ENCODE measurements around the gene SKI. TPM values are rescaled to one million over a fixed set of nuclear protein-coding genes. Genes with fewer than 3 reads are reported as not detected.

Gene SKI
- total and polyA plus RNA-seq, 2 donors (not counting 1 experiment from before 2014, with no cell fraction given): 14.9 to 74.9 TPM

DNA sequence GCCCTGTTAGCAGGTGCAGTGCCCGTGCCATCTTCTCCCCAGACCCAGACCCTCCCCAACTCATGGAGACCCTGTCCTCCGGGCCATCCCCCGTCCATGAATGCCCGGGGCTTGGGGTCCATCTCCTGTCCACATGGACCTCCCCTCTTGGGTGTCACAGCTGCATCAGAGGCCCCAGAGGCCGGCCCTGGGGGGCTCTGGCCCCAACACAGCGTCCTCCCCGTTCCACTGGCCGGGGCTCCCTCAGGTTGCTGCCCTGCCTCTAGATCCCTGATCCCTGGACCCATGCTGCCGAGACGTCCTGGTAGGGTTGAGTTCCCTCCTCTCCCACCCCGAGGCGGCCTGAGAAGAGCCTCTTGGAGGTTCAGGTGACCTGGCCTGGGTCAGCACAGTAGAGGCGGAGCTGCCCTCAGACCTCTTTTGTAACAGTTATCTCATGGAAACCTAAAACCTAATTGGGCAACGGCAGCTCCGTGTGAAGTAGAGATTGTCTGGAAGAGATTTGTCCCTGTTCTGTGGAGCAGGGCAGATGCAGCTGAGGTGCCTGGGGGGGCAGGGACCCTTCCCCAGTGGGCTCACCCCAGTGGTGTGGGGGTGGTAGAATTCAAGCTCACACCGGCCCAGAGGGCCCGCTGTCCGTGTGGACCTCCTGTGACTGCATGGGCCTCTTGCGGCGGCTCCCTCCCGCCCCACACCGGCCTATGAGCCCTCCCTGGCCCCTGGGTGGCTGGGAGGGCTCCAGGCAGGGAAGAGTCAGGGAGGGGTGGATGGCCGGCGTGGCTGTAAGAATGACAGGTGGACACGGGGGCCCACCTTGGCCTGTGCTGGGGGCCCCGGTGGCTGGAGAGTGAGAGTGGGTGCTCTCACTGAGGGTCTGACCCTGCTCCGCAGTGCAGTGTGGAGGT is 56.1 kb downstream of the SKI start:
- no peak overlapping the region for H3K4me3 Mint-ChIP-seq
- Histone ChIP-seq H3K9ac (ENCODE audit: low read length) (no peak overlapping the region), H3K27me3 (replicated peaks in 1 of 4; ENCODE audit: control extremely low read depth in 1 of 4, control insufficient read depth in 3 of 4, insufficient read depth in 4 of 4, low read length in 3 of 4) (no peaks in the 10 kb centered on the region), H2AFZ (ENCODE audit: insufficient read depth, low read depth, low read length, poor library complexity, severe bottlenecking) (no peak overlapping the region), H3K36me3 (replicated peaks in 1 of 2; ENCODE audit: control extremely low read depth in 1 of 2, control insufficient read depth in 1 of 2, extremely low read depth in 1 of 2, insufficient read depth in 2 of 2, low read length in 1 of 2) (peaks cover 0 to 7% of the 10 kb centered on the region in 2 experiments), H3K9me3 (ENCODE audit: control extremely low read depth in 1 of 3, control insufficient read depth in 2 of 3, insufficient read depth in 1 of 3, low read length in 2 of 3) (no peaks in the 10 kb centered on the region), H3K27ac (ENCODE audit: low read length in 2 of 2) (no peak overlapping the region), H3K79me2 (ENCODE audit: control insufficient read depth, insufficient read depth, low read length) (peaks cover 82% of the 10 kb centered on the region), H3K4me3 (ENCODE audit: control extremely low read depth in 1 of 5, extremely low read depth in 1 of 5, insufficient read depth in 1 of 5, low read depth in 2 of 5, low read length in 4 of 5) (no peak overlapping the region), H3K4me2 (replicated peaks; ENCODE audit: low read depth, low read length, poor library complexity, severe bottlenecking) (no peak overlapping the region), H4K20me1 (ENCODE audit: control insufficient read depth, insufficient read depth, low read length, poor library complexity, severe bottlenecking) (peaks cover 79% of the 10 kb centered on the region), H3K4me1 (ENCODE audit: control insufficient read depth in 2 of 2, insufficient read depth in 2 of 2, low read length in 2 of 2) (peaks cover 18 to 22% of the 10 kb centered on the region in 2 donors)
- WGBS (ENCODE audit: insufficient coverage): 95% methylated on average over 18 of the region's 27 CpGs
- TF ChIP-seq CTCF (IDR thresholded peaks at IDR 0.05) (no peak), EZH2 (IDR thresholded peaks at IDR 0.05; ENCODE audit: borderline replicate concordance, insufficient read depth, low read depth, low read length, poor library complexity, severe bottlenecking) (no peak)
- no peaks in the 10 kb centered on the region for H3K9me3 Mint-ChIP-seq (ENCODE audit: insufficient read depth)
- H3K27me3 Mint-ChIP-seq: no peaks in the 10 kb centered on the region
- CTCF ChIA-PET: interaction anchor here (1.1 kb wide), 1 partner anchor 12 kb away, joined by 4 read pairs; no protein-coding TSS in a partner anchor
- peaks cover 22% of the 10 kb centered on the region for H3K4me1 Mint-ChIP-seq
- POLR2A ChIA-PET: interaction anchor here (0.6 kb wide), 1 partner anchor 264 kb away, joined by 3 read pairs; no protein-coding TSS in a partner anchor
- DNase-seq (no peak), ATAC-seq (ENCODE audit: low read depth) (no peak)
- H3K27ac Mint-ChIP-seq: no peak overlapping the region
- intact Hi-C loops (cut with micrococcal nuclease): no loop called here

GRCh38 chr1:2284932-2285331 is 56.8 kb downstream of the SKI start:
- no peak overlapping the region for H2AFZ ChIP-seq (ENCODE audit: insufficient read depth, low read depth, low read length, poor library complexity, severe bottlenecking)
- H3K4me1 Mint-ChIP-seq: peaks cover 22% of the 10 kb centered on the region
- ATAC-seq (ENCODE audit: low read depth): no peak
- peaks cover 80% of the 10 kb centered on the region for H3K79me2 ChIP-seq (ENCODE audit: control insufficient read depth, insufficient read depth, low read length)
- no peak overlapping the region for H3K4me3 ChIP-seq (ENCODE audit: control extremely low read depth in 1 of 5, extremely low read depth in 1 of 5, insufficient read depth in 1 of 5, low read depth in 2 of 5, low read length in 4 of 5)
- intact Hi-C loops (cut with micrococcal nuclease): no loop called here
- no peaks in the 10 kb centered on the region for H3K9me3 Mint-ChIP-seq (ENCODE audit: insufficient read depth)
- H4K20me1 ChIP-seq (ENCODE audit: control insufficient read depth, insufficient read depth, low read length, poor library complexity, severe bottlenecking): peaks cover 79% of the 10 kb centered on the region
- POLR2A ChIA-PET: interaction anchor here (0.7 kb wide), 1 partner anchor 96 kb away, joined by 3 read pairs; no protein-coding TSS in a partner anchor
- no peaks in the 10 kb centered on the region for H3K9me3 ChIP-seq (ENCODE audit: control extremely low read depth in 1 of 3, control insufficient read depth in 2 of 3, insufficient read depth in 1 of 3, low read length in 2 of 3)
- peaks cover 0 to 7% of the 10 kb centered on the region in 2 experiments for H3K36me3 ChIP-seq (replicated peaks in 1 of 2; ENCODE audit: control extremely low read depth in 1 of 2, control insufficient read depth in 1 of 2, extremely low read depth in 1 of 2, insufficient read depth in 2 of 2, low read length in 1 of 2)
- 97% methylated on average over 9 of the region's 9 CpGs for WGBS (ENCODE audit: insufficient coverage)
- H3K4me3 Mint-ChIP-seq: no peak overlapping the region
- H3K27ac Mint-ChIP-seq: no peak overlapping the region
- H3K27me3 Mint-ChIP-seq: no peaks in the 10 kb centered on the region
- peaks cover 19 to 22% of the 10 kb centered on the region in 2 donors for H3K4me1 ChIP-seq (ENCODE audit: control insufficient read depth in 2 of 2, insufficient read depth in 2 of 2, low read length in 2 of 2)
- no peak overlapping the region for H3K4me2 ChIP-seq (replicated peaks; ENCODE audit: low read depth, low read length, poor library complexity, severe bottlenecking)
- TF ChIP-seq EZH2 (IDR thresholded peaks at IDR 0.05; ENCODE audit: borderline replicate concordance, insufficient read depth, low read depth, low read length, poor library complexity, severe bottlenecking) (no peak), CTCF (IDR thresholded peaks at IDR 0.05) (no peak)
- no peaks in the 10 kb centered on the region for H3K27me3 ChIP-seq (replicated peaks in 1 of 4; ENCODE audit: control extremely low read depth in 1 of 4, control insufficient read depth in 3 of 4, insufficient read depth in 4 of 4, low read length in 3 of 4)
- DNase-seq: no peak
- no peak overlapping the region for H3K27ac ChIP-seq (ENCODE audit: low read length in 2 of 2)
- CTCF ChIA-PET: interaction anchor here (1.1 to 1.2 kb wide), 2 partner anchors 11 to 56 kb away, joined by 3 to 4 read pairs; no protein-coding TSS in a partner anchor
- H3K9ac ChIP-seq (ENCODE audit: low read length): no peak overlapping the region

Data from B cell (primary cell).